GM12872 (cell line): ENCODE measurements around the gene CCNY.

ENCODE experiments used
- CTCF ChIP-seq: IDR thresholded peaks from 3 replicates; pipeline ENCODE4 v1.5.1; 2011; ENCODE audit warnings: low read depth, mild to moderate bottlenecking, low read length, moderate library complexity; ENCODE audit not compliant: insufficient read depth

The CCNY gene

GRCh38 chr10:35307297-35307696 is 29.0 kb upstream of the CCNY start:
- no peak for TF ChIP-seq CTCF

- no peak for TF ChIP-seq CTCF
These were observed 27.5 kb upstream of the CCNY start for GRCh38 chr10:35308809-35309208.

- TF ChIP-seq CTCF: no peak
These were observed 19.9 kb upstream of the CCNY start for GRCh38 chr10:35316218-35316967.

GRCh38 chr10:35318551-35318950 is 17.8 kb upstream of the CCNY start:
- TF ChIP-seq CTCF: no peak

GRCh38 chr10:35320341-35320740 is 16.0 kb upstream of the CCNY start:
- no peak for TF ChIP-seq CTCF

GRCh38 chr10:35322636-35323035 is 13.7 kb upstream of the CCNY start:
- TF ChIP-seq CTCF: no peak

GRCh38 chr10:35324196-35324595 is 12.1 kb upstream of the CCNY start:
- no peak for TF ChIP-seq CTCF
